Effector memory CD8-positive, alpha-beta T cell (primary cell): ENCODE data around the gene RAI14.

Experiments used
- ATAC-seq: fragments of 150-1000 bp; cut with Tn5 transposase; replicated peaks from 2 replicates; pipeline ENCODE4 v1.10.0; 2021; ENCODE audit warnings: mild to moderate bottlenecking, moderate library complexity
- DNase-seq, 3 experiments: peaks; one replicate each; pipeline ENCODE4 v3.0.0; 2021
- H3K27ac Mint-ChIP-seq, 2 donors: one replicate each; pipeline ENCODE4 v1.8.0; 2022; ENCODE audit warnings: mild to moderate bottlenecking in 2 of 2, mixed read lengths in 2 of 2, moderate library complexity in 2 of 2
- H3K27me3 Mint-ChIP-seq, 2 donors: one replicate each; pipeline ENCODE4 v1.8.0; 2022; ENCODE audit warnings: mixed read lengths in 2 of 2
- H3K36me3 Mint-ChIP-seq: one replicate; pipeline ENCODE4 v1.8.0; 2022; ENCODE audit warnings: mild to moderate bottlenecking, moderate library complexity, mixed read lengths; ENCODE audit not compliant: insufficient read depth
- H3K4me1 Mint-ChIP-seq, 2 donors: one replicate each; pipeline ENCODE4 v1.8.0; 2022; ENCODE audit warnings: low read depth in 2 of 2, mixed read lengths in 2 of 2
- H3K4me3 Mint-ChIP-seq, 2 donors: one replicate each; pipeline ENCODE4 v1.8.0; 2022; ENCODE audit warnings: mild to moderate bottlenecking in 2 of 2, mixed read lengths in 2 of 2, moderate library complexity in 2 of 2
- H3K9me3 Mint-ChIP-seq, 2 donors: one replicate each; pipeline ENCODE4 v1.8.0; 2022; ENCODE audit warnings: mixed read lengths in 2 of 2

The RAI14 gene

DNA sequence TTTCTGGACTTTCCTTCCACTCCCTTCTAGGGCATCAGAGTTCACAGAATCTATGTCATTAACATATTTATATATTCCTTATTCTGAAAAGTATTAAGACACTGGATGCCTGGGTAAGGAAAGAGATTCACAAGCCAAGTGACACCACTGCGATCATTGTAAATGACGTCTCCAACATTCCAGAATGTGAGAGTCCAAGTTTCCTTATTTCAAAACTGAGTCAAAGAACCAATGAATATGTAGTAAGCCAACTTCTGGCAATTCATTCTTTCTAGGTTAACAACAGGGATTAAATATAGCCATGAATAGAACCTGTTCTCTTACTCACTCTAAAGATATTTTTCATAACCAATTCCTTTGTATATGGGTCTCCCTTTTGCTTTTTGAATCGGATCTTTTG, 18.1 kb downstream of the RAI14 start:
- H3K27me3 Mint-ChIP-seq, result peaks cover 0 to 12% of the 10 kb centered on the region in 2 donors
- H3K9me3 Mint-ChIP-seq, result no peaks in the 10 kb centered on the region
- no peaks in the 10 kb centered on the region for H3K4me1 Mint-ChIP-seq
- ATAC-seq (no peak), DNase-seq (no peak)
- H3K4me3 Mint-ChIP-seq, result no peak overlapping the region
- H3K36me3 Mint-ChIP-seq, result no peaks in the 10 kb centered on the region
- H3K27ac Mint-ChIP-seq, result no peak overlapping the region

DNA sequence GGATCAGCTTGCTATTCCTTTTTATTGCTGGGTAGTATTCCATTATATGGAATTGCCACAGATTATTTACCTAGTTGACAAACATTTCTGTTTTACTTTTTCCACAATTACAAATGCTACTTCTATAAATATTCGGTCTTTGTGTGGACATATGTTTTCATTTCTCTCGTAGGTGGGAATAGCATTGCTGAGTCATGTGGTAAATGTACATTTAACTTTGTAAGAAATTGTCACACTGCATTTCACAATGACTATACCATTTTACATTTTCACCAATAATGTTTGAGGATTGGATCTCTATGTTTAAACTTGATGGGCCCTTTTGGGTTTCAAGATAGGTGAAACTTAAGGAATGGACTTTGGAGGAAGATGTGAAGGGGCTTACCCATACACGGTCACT, 19.7 kb downstream of the RAI14 start:
- DNase-seq (no peak), ATAC-seq (no peak)
- Mint-ChIP-seq H3K27ac (no peak overlapping the region), H3K4me1 (no peaks in the 10 kb centered on the region), H3K36me3 (no peaks in the 10 kb centered on the region), H3K4me3 (no peak overlapping the region), H3K9me3 (no peaks in the 10 kb centered on the region), H3K27me3 (peaks cover 0 to 13% of the 10 kb centered on the region in 2 donors)

DNA sequence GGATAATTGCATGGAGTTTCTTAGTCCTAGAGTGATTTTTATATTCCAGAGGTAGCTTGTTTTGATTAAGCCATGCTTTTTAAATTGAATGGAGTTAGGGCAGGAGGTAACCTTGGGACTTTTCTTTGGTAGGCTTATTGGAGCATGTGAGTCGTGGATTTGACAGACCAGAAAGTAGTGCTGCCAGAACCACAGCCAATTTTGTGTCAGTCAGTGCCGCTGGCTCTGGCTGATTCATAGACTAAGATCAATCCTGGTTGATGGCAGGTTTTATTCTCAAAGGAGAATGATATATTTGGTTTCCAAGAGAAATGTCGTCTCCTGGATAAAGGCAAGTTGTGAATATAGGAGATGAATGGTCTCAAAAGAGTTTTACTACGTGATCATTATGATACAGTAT, 20.3 kb downstream of the RAI14 start:
- Mint-ChIP-seq H3K36me3 (no peaks in the 10 kb centered on the region), H3K27me3 (peaks cover 0 to 18% of the 10 kb centered on the region in 2 donors), H3K4me3 (no peak overlapping the region), H3K27ac (no peak overlapping the region), H3K9me3 (no peaks in the 10 kb centered on the region), H3K4me1 (no peaks in the 10 kb centered on the region)
- DNase-seq (no peak), ATAC-seq (no peak)

DNA sequence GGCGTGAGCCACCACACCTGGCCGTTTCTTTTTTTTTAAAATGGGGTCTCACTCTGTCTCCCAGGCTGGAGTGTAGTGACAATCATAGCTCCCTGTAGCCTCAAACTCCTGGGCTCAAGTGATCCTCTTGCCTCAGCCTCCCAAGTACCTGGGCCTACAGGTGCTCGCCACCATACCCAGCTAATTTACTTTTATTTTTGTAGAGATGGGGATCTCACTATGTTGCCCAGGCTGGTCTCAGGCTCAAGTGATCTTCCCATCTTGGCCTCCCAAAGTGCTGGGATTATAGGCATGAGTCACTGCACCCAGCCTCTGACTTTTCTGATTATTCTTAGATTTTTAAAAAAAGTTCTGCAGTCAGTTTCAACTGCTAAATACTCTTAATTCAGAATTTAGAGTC, 21.3 kb downstream of the RAI14 start:
- H3K4me3 Mint-ChIP-seq, result no peak overlapping the region
- ATAC-seq (no peak), DNase-seq (no peak)
- H3K9me3 Mint-ChIP-seq, result no peaks in the 10 kb centered on the region
- no peaks in the 10 kb centered on the region for H3K4me1 Mint-ChIP-seq
- no peaks in the 10 kb centered on the region for H3K36me3 Mint-ChIP-seq
- no peak overlapping the region for H3K27ac Mint-ChIP-seq
- H3K27me3 Mint-ChIP-seq, result peaks cover 0 to 18% of the 10 kb centered on the region in 2 donors

DNA sequence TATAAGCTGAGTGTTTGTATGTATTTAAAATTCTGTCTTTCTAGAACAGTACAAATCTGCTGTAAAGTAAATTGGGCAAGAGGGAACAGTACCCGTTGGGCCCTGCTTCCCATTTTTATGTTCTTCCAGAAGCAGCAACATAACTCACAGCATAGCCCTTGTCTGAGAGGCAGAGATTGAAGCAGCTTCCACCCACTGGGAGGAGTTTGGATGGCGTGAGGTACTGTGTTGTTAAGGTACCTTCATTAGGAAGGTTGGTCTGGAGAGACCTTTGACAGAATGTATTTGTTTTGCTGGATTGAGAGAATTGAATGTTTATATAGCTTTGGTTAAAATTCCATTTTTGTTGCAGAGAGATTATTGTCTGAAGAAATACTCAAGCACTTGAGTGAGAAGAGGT, 24.8 kb downstream of the RAI14 start:
- Mint-ChIP-seq H3K4me1 (no peaks in the 10 kb centered on the region), H3K27me3 (peaks cover 6 to 21% of the 10 kb centered on the region in 2 donors), H3K4me3 (no peak overlapping the region), H3K27ac (no peak overlapping the region), H3K9me3 (no peaks in the 10 kb centered on the region), H3K36me3 (no peaks in the 10 kb centered on the region)
- DNase-seq (no peak), ATAC-seq (no peak)

DNA sequence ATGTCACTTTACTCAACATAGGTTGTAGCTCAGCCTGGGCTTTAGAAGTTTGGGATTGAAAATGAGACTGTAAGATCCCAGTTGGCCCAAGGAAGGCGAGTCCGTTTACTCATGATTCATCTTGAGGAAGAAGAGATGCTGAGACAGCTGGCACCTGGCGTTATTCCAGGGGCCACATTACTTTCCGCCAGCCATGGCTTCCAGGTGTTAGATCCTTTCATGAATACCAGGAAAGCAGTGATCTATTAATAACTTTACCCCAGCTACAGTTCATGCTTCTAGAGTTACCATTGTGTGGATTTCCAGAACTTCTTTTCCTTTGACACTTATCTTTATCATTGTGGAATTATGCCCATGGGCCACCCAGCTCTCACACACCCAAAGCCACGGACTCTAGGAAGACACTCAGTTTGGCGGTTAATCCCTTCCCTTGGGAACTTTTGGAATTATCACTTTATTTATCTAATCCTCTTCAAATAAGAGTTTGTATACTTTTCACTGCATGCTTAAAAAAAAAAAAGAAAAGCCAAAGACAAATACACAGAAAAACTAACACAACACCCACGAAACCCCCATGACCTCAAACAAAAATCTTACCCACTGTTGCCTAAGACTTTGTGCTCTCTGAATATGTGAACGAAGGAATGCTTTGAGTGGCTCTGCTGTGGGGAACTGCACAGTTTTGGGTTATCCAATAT, 26.9 kb downstream of the RAI14 start:
- H3K36me3 Mint-ChIP-seq, result no peaks in the 10 kb centered on the region
- DNase-seq, result no peak
- no peak overlapping the region for H3K27ac Mint-ChIP-seq

DNA sequence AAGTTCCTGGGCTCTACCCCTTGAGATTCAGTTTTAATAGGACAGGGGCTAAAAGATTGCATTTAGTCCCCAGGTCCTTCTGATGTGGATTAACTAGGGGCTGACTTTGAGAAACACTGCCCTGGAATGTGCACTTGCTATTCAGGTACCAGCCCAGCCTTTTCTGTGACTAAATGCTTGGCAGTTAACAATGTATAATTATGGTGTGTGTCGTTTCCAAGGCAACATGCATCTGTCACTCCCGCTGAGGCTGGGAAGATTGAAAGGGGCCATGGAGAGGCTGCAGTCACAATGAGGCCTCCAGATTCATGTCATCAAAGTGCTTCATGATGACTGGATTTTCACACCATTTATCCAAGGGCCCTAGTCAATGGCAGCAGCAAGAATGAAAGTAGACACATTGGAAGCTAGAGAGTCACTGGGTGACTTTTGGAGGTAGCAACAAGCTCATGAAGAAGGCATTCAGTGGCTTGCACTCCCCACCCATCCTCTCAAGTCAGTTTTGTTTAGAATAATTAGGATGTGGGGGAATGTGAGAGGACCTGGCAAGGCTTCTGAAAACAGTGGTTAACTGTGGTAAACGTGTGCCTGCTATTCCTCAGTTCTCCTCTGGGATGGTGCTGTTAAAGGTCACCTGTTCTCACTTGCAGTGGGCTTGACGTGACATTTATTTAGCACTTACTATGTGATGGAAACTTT, 28.3 kb downstream of the RAI14 start:
- Mint-ChIP-seq H3K9me3 (no peaks in the 10 kb centered on the region), H3K4me3 (no peak overlapping the region), H3K27ac (no peak overlapping the region), H3K27me3 (peaks cover 6 to 12% of the 10 kb centered on the region in 2 donors), H3K4me1 (no peaks in the 10 kb centered on the region), H3K36me3 (no peaks in the 10 kb centered on the region)
- ATAC-seq, result no peak
- no peak for DNase-seq

More for the DNA sequence above, 26.9 kb downstream of the RAI14 start:
- H3K27me3 Mint-ChIP-seq, result peaks cover 6 to 19% of the 10 kb centered on the region in 2 donors
- no peak for ATAC-seq
- no peaks in the 10 kb centered on the region for H3K4me1 Mint-ChIP-seq
- H3K4me3 Mint-ChIP-seq, result no peak overlapping the region
- no peaks in the 10 kb centered on the region for H3K9me3 Mint-ChIP-seq

DNA sequence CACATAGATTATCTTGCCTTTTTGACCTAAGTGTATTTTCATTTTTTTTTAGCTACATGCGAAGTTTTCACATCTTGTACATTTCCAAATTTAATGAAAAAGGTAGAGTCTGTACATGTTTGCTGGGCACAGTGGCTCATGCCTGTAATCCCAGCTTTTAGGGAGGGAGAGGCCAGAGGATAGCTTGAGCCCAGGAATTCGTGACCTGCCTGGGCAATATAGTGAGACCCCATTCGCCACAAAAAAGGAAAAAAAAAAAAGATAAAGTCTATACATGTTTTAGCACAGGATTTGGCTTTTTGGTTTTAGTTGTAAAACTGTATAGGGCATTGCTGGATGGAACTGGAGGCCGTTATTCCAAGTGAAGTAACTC, 28.8 kb downstream of the RAI14 start:
- no peak for ATAC-seq

DNA sequence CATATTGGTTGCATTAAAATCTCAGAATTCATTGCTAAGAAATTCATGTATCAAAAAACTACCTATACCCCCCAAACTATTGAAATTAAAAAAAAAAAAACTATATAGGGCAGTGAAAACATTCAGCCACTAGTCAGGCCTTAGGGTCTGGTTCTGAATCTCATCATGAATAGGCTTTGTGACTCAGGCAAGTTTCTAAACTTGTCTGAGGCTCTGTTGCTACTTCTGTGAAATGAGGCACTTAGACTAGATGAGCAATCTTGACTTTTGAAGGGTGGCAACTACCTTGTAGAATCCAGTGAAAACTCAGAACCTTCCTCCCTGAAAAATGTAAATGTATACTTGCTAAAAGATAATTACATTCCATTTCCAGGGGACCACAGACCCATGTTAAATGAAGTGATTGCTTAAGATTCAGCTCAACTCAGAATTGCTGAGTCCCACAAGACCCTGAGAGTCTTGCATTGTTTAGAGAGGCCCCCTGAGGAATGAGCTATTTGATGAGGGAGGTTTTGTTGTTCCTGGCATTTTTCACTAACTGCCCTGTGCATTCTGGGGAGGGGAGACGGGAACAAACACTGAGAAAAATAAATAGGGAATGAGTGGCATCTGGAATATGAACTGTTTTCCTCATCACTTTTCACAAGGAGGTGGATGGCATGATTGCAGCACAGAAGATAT, 29.5 kb downstream of the RAI14 start:
- Mint-ChIP-seq H3K4me1 (no peaks in the 10 kb centered on the region), H3K9me3 (no peaks in the 10 kb centered on the region), H3K36me3 (no peaks in the 10 kb centered on the region), H3K27me3 (peaks cover 6 to 12% of the 10 kb centered on the region in 2 donors), H3K4me3 (no peak overlapping the region), H3K27ac (no peak overlapping the region)
- no peak for DNase-seq
- ATAC-seq, result no peak

More for the DNA sequence above, 28.8 kb downstream of the RAI14 start:
- Mint-ChIP-seq H3K36me3 (no peaks in the 10 kb centered on the region), H3K27ac (no peak overlapping the region), H3K27me3 (peaks cover 6 to 12% of the 10 kb centered on the region in 2 donors), H3K4me3 (no peak overlapping the region), H3K4me1 (no peaks in the 10 kb centered on the region), H3K9me3 (no peaks in the 10 kb centered on the region)
- no peak for DNase-seq

DNA sequence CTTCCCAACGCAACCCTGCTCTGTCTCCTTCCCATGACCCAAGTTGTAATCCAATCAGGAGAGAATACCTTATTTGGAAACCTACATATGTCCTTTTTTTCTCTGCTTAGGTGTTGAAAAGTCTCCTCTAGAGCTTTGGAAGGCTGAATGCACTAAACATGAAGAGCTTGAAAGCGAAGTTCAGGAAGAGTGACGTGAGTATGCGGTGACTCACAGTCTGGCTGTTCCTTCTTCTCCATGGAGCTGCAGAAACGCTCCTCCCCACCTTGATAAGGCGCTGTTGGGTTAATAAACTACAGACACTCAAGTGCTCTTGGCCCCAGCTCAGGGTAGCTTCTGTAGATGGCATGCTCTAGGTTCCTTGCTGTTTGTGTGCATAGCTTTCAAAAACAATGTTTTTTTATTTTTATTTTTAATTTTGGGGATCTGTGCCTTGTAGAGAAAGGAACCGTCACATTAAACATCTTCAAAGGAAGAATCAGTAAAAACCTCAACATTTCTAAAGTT, 30.7 kb downstream of the RAI14 start:
- Mint-ChIP-seq H3K9me3 (no peaks in the 10 kb centered on the region), H3K27ac (no peak overlapping the region), H3K4me1 (no peaks in the 10 kb centered on the region), H3K27me3 (peaks cover 6% of the 10 kb centered on the region in 2 donors), H3K4me3 (no peak overlapping the region), H3K36me3 (no peaks in the 10 kb centered on the region)
- ATAC-seq, result no peak
- DNase-seq, result no peak

DNA sequence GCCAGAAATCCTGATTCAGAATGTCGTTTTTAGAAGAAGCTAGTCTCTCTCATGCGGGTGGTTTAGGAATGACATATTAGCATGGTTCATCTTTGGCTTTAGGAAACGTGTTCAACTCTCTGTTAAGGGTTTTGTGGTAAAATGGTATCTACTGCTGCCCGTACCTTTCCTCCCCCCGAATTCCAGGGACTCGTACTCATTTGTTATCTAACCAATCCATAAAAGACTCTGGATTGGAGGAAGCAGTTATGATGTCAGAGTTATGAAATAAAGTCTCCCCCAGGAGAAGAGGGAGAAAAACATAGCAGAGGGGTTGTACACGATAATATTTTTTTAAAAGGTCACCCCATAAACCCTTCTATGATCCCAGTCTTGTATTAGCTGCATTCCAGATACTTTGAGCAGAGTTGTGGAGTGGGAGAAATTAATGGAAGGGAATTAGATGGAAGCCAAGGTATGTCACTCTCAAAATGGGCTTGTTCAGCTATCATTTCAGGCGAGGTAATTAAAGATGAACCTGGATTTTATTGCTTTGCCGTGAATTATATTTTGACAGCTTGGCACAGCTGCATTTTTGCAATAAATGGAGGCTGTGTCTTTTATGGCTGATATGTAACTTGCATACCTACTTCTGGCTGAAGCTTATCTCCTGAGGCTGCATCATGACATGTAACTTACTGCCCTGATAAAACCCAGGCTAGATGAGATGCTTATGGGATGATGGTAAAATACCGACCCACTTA, 31.3 kb downstream of the RAI14 start:
- Mint-ChIP-seq H3K9me3 (no peaks in the 10 kb centered on the region), H3K27ac (no peak overlapping the region), H3K4me1 (no peaks in the 10 kb centered on the region), H3K4me3 (no peak overlapping the region), H3K36me3 (no peaks in the 10 kb centered on the region), H3K27me3 (peaks cover 6% of the 10 kb centered on the region in 2 donors)
- ATAC-seq, result no peak
- DNase-seq, result no peak

DNA sequence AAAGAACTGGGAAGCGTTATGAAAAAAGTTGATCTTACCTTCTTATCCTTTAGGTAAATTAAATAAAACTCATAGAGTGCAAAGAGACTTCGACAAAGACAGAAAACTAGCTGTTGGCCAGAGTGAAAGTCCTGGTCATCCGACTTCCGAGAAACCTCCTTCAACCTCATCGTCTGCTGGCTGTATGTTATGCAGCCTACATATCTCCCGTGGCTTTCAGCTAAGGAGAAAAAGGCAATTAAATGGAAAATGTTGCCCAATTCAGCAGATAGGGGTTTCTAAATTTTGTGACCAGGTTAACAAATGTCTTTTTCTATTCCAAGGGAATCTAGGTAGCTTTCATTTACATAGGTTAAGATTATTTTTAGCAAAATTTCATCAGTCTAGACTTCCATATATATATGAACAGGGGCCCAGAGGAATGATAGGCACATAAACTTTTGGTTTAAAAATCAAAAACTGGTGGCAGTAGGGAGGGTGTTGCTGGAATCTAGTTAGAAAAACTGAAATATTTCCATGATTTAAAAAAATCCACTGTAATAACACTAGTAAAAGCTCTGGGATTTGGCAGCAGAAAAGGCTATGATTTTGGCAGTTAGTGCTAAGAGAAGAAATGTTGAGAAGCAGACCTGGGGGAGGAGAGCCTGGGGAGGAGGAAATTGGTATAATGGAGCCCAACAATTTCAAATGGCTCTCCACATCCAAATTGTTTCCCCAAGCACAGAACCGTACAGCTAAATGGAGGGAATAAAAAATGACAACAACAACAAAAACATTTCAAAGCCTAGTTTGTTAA, 32.1 kb downstream of the RAI14 start:
- Mint-ChIP-seq H3K36me3 (no peaks in the 10 kb centered on the region), H3K4me1 (no peaks in the 10 kb centered on the region), H3K4me3 (no peak overlapping the region), H3K27me3 (peaks cover 6% of the 10 kb centered on the region in 2 donors), H3K9me3 (no peaks in the 10 kb centered on the region), H3K27ac (no peak overlapping the region)
- DNase-seq, result no peak
- ATAC-seq, result no peak

DNA sequence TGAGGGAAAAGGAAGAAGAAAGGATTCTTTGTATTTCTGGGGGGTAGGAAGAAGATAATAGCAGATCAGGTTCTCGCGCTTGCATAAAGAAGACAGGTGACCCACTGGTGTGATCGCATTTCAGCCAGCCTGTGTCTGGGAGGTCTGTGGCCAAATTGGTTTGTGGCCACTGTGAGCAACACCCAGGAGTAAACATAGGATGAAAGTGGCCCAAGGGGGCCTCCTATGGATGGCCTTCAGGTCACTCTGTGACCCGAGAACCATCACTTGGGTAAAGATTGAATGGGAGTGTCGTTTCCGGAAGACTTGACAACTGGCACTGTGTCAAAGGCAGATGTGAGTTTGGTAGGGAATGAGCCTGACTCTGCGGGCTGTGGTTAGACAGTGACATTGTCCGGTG, 34.2 kb downstream of the RAI14 start:
- DNase-seq (no peak), ATAC-seq (no peak)
- no peak overlapping the region for H3K4me3 Mint-ChIP-seq
- H3K36me3 Mint-ChIP-seq, result no peaks in the 10 kb centered on the region
- peak overlapping the region in 1 of 2 donors; percentile 46 for H3K27ac Mint-ChIP-seq
- H3K9me3 Mint-ChIP-seq, result no peaks in the 10 kb centered on the region
- H3K27me3 Mint-ChIP-seq, result peaks cover 0 to 6% of the 10 kb centered on the region in 2 donors
- H3K4me1 Mint-ChIP-seq, result peaks cover 13 to 15% of the 10 kb centered on the region in 2 donors
